Thyroid gland (tissue), 4 donors: ENCODE measurements around the gene DOK7. TPM values are rescaled to one million over a fixed set of nuclear protein-coding genes. Genes with fewer than 3 reads are reported as not detected.
"Not testable (repeated sequence)": the region's sequence is repeated elsewhere in the genome, so short reads cannot be mapped to it uniquely, and the experiment has no call there.

ENCODE experiments used
- DNase-seq, 2 donors: peaks; one replicate each; pipeline ENCODE4 v3.0.0-alpha.2; 2019
- H3K27ac ChIP-seq, 3 donors: fragments of 200-600 bp; sonication (generic); 1 replicate in 2 of 3; 2 replicates in 1 of 3; pipeline ENCODE4 v1.5.1; 2016 to 2019; ENCODE audit warnings: mild to moderate bottlenecking in 1 of 3, moderate library complexity in 1 of 3
- H3K27me3 ChIP-seq: fragments of 200-600 bp; sonication (generic); one replicate; pipeline ENCODE4 v1.5.1; 2019
- H3K36me3 ChIP-seq, 2 donors: fragments of 200-600 bp; sonication (generic); one replicate each; pipeline ENCODE4 v1.5.1; 2016 to 2019
- H3K4me1 ChIP-seq, 2 donors: fragments of 200-600 bp; sonication (generic); one replicate each; pipeline ENCODE4 v1.5.1; 2017 to 2019
- H3K4me3 ChIP-seq, 3 donors: fragments of 200-600 bp; sonication (generic); replicated peaks in 1 of 3; 1 replicate in 2 of 3; 2 replicates in 1 of 3; pipeline ENCODE4 v1.5.1; 2016; ENCODE audit warnings: mild to moderate bottlenecking in 1 of 3
- H3K9me3 ChIP-seq: fragments of 200-600 bp; sonication (generic); one replicate; pipeline ENCODE4 v1.5.1; 2017
- POLR2A ChIP-seq, 2 donors: fragments of 450-650 bp; IDR thresholded peaks; one replicate each; pipeline ENCODE4 v1.6.1; 2017; ENCODE audit warnings: antibody characterized with exemption in 2 of 2, mild to moderate bottlenecking in 2 of 2, moderate library complexity in 1 of 2
- WGBS, 2 donors: methylation state at CpG; one replicate each; pipeline ENCODE4 v1.1.5; 2017; 5-methylcytosine and 5-hydroxymethylcytosine counted together
- intact Hi-C: fragments of 100-400 bp; cut with DNase I; formaldehyde crosslinking; loops from one replicate; pipeline ENCODE4 v1.15.1; 2023
- total RNA-seq, 4 donors: library from RNA; depleted of rRNA; stranded (reverse); fragments of >200 nt; gene quantifications; one replicate each; pipeline ENCODE4 v1.2.3, GENCODE V29; 2016
- TF ChIP-seq, protein P1 (sequence below), 6 experiments: fragments of 200-600 bp in 3 of 6; fragments of 450-650 bp in 3 of 6; sonication (generic) in 3 of 6; IDR thresholded peaks; one replicate each; pipeline ENCODE4 v1.5.1; 2016 to 2019; ENCODE audit warnings: antibody characterized with exemption in 6 of 6, mild to moderate bottlenecking in 2 of 6, inconsistent platforms in 1 of 6, moderate library complexity in 1 of 6

The DOK7 gene
- total RNA-seq, 4 donors from 2014 or later = 0.25 to 2.7 (median 0.52) TPM

DNA sequence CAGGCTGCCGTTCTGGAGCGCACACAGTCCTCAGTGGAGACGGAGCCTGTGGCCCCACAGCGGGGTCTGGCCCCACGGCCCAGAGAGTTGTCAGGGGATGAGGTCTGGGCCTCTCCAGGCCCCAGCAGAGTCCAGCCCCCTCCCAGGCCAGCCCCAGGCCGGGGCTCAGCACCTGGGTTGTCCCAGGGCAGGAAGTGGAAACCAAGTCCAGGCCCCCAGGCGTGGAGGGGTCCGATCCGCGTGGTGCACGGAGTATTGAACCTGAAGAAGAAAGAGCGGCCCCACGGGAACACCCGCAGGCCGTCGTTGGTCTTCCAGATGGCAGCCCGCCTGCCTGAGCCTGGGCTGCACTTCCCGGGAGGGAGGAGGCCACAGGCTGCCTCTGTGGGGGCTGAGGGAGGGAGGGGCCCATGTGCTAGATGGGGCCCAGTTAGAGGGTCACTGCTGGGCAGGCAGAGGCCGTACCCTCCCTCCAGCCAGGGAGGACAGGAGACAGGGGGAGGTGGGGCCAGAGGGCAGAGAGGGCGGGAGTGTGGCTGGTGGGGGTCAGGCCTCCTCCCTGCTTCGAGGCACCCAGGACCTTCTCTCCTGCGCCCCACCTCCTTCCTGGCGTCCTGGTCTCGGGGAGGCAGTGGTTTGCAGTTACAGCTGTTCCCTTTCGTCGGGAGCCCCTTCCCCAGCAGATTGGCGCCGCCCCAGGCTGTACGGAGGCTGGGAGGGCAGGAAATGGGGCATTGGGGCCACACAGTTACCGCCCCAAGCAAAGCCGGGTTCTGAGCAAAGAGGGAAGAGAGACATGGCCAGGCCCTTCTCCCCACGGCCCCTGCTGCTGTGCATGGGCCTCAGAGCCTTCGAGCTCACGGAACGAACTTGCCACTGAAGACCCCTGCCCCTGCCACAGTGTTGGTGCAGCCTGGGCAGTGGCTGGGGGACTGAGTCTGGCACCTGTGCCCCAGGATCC is 13.3 kb upstream of the DOK7 start:
- H3K36me3 ChIP-seq = no peaks in the 10 kb centered on the region
- 67 to 80% methylated on average over 19 to 22 of the region's 35 CpGs for WGBS, 2 donors
- H3K4me1 ChIP-seq = peaks cover 0 to 6% of the 10 kb centered on the region in 2 donors
- DNase-seq = no peak
- H3K27ac ChIP-seq = no peak overlapping the region
- no peaks in the 10 kb centered on the region for H3K27me3 ChIP-seq
- no peak for TF ChIP-seq POLR2A (IDR thresholded peaks at IDR 0.05)
- TF ChIP-seq, protein P1, sequence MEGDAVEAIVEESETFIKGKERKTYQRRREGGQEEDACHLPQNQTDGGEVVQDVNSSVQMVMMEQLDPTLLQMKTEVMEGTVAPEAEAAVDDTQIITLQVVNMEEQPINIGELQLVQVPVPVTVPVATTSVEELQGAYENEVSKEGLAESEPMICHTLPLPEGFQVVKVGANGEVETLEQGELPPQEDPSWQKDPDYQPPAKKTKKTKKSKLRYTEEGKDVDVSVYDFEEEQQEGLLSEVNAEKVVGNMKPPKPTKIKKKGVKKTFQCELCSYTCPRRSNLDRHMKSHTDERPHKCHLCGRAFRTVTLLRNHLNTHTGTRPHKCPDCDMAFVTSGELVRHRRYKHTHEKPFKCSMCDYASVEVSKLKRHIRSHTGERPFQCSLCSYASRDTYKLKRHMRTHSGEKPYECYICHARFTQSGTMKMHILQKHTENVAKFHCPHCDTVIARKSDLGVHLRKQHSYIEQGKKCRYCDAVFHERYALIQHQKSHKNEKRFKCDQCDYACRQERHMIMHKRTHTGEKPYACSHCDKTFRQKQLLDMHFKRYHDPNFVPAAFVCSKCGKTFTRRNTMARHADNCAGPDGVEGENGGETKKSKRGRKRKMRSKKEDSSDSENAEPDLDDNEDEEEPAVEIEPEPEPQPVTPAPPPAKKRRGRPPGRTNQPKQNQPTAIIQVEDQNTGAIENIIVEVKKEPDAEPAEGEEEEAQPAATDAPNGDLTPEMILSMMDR (IDR thresholded peaks at IDR 0.05) = no peak
- H3K4me3 ChIP-seq = no peak overlapping the region
- H3K9me3 ChIP-seq = no peaks in the 10 kb centered on the region
- intact Hi-C loops = no loop called here

DNA sequence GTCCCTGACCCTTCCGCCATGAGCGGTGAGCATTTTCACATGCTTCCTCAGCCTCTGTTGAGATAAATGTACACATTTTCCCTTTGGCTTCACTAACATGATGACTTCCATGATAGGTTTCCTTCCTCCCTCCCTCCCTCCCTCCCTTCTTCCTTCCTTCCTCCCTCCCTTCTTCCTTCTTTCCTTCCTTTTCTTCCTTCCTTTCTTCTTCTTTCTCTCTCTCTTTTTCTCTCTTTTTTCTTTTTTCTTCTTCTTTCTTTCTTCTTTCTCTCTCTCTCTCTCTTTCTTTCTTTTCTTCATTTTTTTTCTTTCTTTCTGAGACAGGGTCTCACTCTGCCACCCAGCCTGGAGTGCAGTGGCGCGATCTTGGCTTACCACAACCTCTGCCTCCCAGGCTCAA is 12.5 kb upstream of the DOK7 start:
- Histone ChIP-seq H3K27me3 (no peaks in the 10 kb centered on the region), H3K27ac (no peak overlapping the region), H3K4me3 (no peak overlapping the region), H3K9me3 (no peaks in the 10 kb centered on the region), H3K4me1 (peaks cover 0 to 6% of the 10 kb centered on the region in 2 donors), H3K36me3 (no peaks in the 10 kb centered on the region)
- intact Hi-C loops = no loop called here
- WGBS, 2 donors = 95 to 97% methylated on average over 4 of the region's 4 CpGs
- no peak for DNase-seq
- no peak for TF ChIP-seq POLR2A (IDR thresholded peaks at IDR 0.05)
- TF ChIP-seq, protein P1 (IDR thresholded peaks at IDR 0.05) = no peak

DNA sequence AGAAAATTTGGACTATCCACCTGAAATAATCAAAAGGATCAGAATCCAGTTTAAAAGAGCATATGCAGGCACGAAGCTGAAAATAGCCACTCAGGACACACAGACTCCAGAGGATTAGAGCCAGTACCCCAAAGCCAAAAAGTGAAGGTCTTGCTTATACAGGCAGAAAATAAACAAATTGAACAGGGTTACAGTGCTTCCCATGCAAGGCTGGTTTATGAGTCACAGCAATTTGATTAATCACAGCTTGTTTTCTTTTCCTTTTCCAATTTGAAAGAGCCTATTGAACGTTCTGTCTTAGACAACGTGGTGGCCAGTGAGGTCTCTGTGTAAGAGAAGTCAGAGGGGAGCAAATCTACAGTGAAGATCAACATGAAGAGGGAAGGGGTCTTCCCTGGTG is 11.2 kb upstream of the DOK7 start:
- Histone ChIP-seq H3K27ac (no peak overlapping the region), H3K4me3 (no peak overlapping the region), H3K4me1 (peaks cover 0 to 6% of the 10 kb centered on the region in 2 donors), H3K36me3 (no peaks in the 10 kb centered on the region), H3K27me3 (no peaks in the 10 kb centered on the region), H3K9me3 (no peaks in the 10 kb centered on the region)
- no peak for TF ChIP-seq POLR2A (IDR thresholded peaks at IDR 0.05)
- TF ChIP-seq, protein P1 (IDR thresholded peaks at IDR 0.05) = no peak
- 37 to 78% methylated on average over 3 of the region's 3 CpGs for WGBS, 2 donors
- intact Hi-C loops = no loop called here
- DNase-seq = no peak

DNA sequence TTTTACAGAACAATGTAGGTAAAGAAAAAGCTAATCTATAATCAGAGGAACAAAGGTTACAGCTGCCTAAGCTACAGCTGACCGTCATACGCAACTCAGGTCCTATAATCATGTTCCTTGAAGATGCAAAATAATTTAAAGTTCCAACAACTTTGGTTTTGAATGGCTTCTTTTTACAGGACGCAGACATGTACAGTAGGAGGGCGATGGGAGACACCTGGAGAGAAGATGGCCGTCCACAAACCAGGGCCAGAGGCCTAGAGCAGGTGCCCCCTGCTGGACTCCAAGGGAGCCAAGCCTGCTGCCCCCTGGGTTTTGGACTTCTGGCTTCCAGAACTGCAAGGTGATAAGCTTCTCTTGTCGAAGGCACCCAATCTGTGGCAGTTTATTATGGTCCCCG is 10.7 kb upstream of the DOK7 start:
- Histone ChIP-seq H3K4me3 (no peak overlapping the region), H3K4me1 (peaks cover 0 to 6% of the 10 kb centered on the region in 2 donors), H3K36me3 (no peaks in the 10 kb centered on the region), H3K9me3 (no peaks in the 10 kb centered on the region), H3K27me3 (no peaks in the 10 kb centered on the region), H3K27ac (no peak overlapping the region)
- 83 to 92% methylated on average over 7 of the region's 7 CpGs for WGBS, 2 donors
- DNase-seq = no peak
- TF ChIP-seq POLR2A (IDR thresholded peaks at IDR 0.05) = no peak
- TF ChIP-seq, protein P1 (IDR thresholded peaks at IDR 0.05) = peak in 1 of 6 experiments; percentile 11
- intact Hi-C loops = no loop called here

DNA sequence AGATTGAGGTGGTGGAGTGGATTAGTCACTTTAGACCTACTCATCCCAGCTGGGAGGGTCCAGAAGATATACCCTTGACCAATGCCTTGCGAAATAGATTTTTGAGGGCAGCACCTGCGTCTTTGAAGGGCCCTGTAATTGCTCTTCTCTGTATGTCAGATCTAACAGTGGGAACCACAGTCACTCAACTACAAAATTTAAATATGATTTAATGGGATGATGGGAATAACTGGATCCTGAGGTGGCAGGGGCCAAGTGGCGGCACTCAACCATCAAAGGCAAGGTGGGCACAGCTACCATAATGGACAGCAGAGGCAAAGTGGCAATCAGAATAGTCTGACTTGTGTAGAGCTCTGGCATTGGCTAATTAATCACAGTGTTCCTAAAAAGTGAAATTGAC is 7.5 kb upstream of the DOK7 start:
- DNase-seq, H3K9me3 ChIP-seq, intact Hi-C loops, H3K27ac ChIP-seq, H3K4me3 ChIP-seq, H3K27me3 ChIP-seq, H3K36me3 ChIP-seq, H3K4me1 ChIP-seq: not testable (repeated sequence)
- 95 to 99% methylated on average over 3 of the region's 3 CpGs for WGBS, 2 donors
